ENCODE results near the gene GLIPR1L2. TPM values are rescaled to one million over a fixed set of nuclear protein-coding genes. Genes with fewer than 3 reads are reported as not detected.

Gene GLIPR1L2
- total and polyA plus RNA-seq, 10 of the 15 experiments (the other 5 are each of a cell fraction or from before 2014, with no cell fraction given) = 0.04 to 0.39 (median 0.09) TPM; not detected in 3

DNA sequence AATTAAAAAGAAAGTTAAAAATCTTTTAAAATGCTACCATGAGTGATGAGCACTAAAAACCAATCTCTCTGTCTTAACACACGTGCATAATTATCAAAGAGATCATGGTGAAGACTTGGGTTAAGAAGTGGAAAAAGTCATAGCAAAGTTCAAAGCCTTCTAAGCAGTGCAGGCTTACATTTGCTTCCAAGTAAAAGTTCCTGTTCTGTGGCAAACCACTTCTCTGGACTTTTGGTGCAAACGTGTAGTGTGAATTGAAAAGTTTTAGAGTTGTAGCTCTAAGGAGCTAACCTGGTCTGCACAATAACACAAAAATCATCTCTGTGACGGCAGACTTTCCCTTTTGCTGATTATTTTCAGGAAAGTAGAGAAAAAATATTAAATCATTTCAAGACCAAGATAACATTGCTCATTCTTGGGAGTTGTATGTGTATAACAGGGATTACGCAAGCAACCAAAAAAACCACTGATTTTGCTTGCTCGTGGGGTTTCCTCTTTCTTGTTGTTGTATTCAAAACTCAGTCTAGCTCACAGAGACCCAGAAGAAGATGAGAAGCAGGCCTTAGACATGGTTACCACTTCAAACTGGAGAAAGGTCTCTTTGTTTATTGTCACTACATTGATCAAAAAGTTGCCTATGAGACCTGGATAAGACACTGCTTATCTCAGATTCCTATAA, 87.4 kb downstream of the GLIPR1L2 start (continued):
- TF ChIP-seq, protein P1, sequence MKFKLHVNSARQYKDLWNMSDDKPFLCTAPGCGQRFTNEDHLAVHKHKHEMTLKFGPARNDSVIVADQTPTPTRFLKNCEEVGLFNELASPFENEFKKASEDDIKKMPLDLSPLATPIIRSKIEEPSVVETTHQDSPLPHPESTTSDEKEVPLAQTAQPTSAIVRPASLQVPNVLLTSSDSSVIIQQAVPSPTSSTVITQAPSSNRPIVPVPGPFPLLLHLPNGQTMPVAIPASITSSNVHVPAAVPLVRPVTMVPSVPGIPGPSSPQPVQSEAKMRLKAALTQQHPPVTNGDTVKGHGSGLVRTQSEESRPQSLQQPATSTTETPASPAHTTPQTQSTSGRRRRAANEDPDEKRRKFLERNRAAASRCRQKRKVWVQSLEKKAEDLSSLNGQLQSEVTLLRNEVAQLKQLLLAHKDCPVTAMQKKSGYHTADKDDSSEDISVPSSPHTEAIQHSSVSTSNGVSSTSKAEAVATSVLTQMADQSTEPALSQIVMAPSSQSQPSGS (IDR thresholded peaks at IDR 0.05; ENCODE audit: low read length) = peak; percentile 62
- TF ChIP-seq SPI1 (IDR thresholded peaks at IDR 0.05; ENCODE audit: borderline replicate concordance, insufficient read depth, low read depth, low read length) (peak; percentile 62; the same call in 1 of the 2 replicates), CHD4 (IDR thresholded peaks at IDR 0.05) (no peak)

- no peak for TF ChIP-seq KAT2A (conservative IDR thresholded peaks at IDR 0.05; ENCODE audit: control insufficient read depth, low read depth, low read length)
- TF ChIP-seq SUPT20H (IDR thresholded peaks at IDR 0.05; ENCODE audit: borderline replicate concordance, control insufficient read depth, low read depth, low read length) = no peak
- TF ChIP-seq HDGF (IDR thresholded peaks at IDR 0.05) = peak; percentile 65; the same call in 1 of the 2 replicates
- peak; percentile 23; the same call in 1 of the 2 replicates for TF ChIP-seq RB1 (IDR thresholded peaks at IDR 0.05; ENCODE audit: borderline replicate concordance)
- TF ChIP-seq IKZF2 (IDR thresholded peaks at IDR 0.05) = peak; percentile 78 to 79
- TF ChIP-seq NR2C1 (IDR thresholded peaks at IDR 0.05) = no peak
- TF ChIP-seq CEBPB (IDR thresholded peaks at IDR 0.05; ENCODE audit: borderline replicate concordance in 1 of 2, low read depth in 2 of 2, low read length in 2 of 2) = 0 out of 4 replicates have a peak, but pooled peaks of 1 of the 2 experiments have one; percentile 4
- no peak for TF ChIP-seq SPI1 (IDR thresholded peaks at IDR 0.05; ENCODE audit: borderline replicate concordance, insufficient read depth, low read depth, low read length)
- peak; percentile 39; the same call in 1 of the 2 replicates for TF ChIP-seq MTA2 (IDR thresholded peaks at IDR 0.05; ENCODE audit: low read depth)
- TF ChIP-seq RCOR1 (conservative IDR thresholded peaks at IDR 0.05; ENCODE audit: low read depth, low read length) = 0 out of 2 replicates have a peak, but pooled peaks have one; percentile 8
- TF ChIP-seq CBX5 (IDR thresholded peaks at IDR 0.05; ENCODE audit: low read depth) = no peak
- CTCF ChIA-PET = interaction anchor here (1.0 to 11.0 kb wide), 8 partner anchors 20 to 571 kb away, joined by 3 to 235 read pairs (median 18); partner anchors contain the start of genes GLIPR1L1, GLIPR1L2 and KRR1
- in situ Hi-C loops (cut with MboI) = loop anchor here (25.0 kb wide), 1 partner anchor 793 kb away; no protein-coding TSS in a partner anchor
Measured at GRCh38 chr12:75479963-75480461, 89.1 kb downstream of the GLIPR1L2 start.

More at GRCh38 chr12:75479963-75480461, 89.1 kb downstream of the GLIPR1L2 start:
- ATAC-seq (peak; percentile 46), FAIRE-seq (peak; percentile 70), DNase-seq (ENCODE audit: low read depth, low spot score) (no peak)
- ChIA-PET RAD21 (ENCODE audit: unreplicated experiment) (interaction anchor here (0.7 to 7.3 kb wide), 10 partner anchors 25 to 868 kb away, joined by 3 to 63 read pairs (median 4); partner anchors contain the start of genes BBS10, CAPS2, GLIPR1L1 and GLIPR1L2), POLR2A (interaction anchor here (0.6 to 1.2 kb wide), 5 partner anchors 10 to 704 kb away, joined by 3 to 6 read pairs (median 3); no protein-coding TSS in a partner anchor), SMC1A (ENCODE audit: uncharacterized antibody, unreplicated experiment) (interaction anchor here (0.6 to 8.4 kb wide), 15 partner anchors 19 to 1429 kb away, joined by 3 to 151 read pairs (median 4); partner anchors contain the start of genes CAPS2, GLIPR1L1 and GLIPR1L2)
- intact Hi-C loops (cut with micrococcal nuclease; ENCODE audit: unreplicated experiment) = loop anchor here (2.0 kb wide), 1 partner anchor 145 kb away; the partner anchor contains the start of gene GLIPR1L1
- Histone ChIP-seq H2AFZ (ENCODE audit: control insufficient read depth, low read depth, low read length) (peak overlapping the region; percentile 57), H3K4me2 (ENCODE audit: control insufficient read depth, insufficient read depth) (peak overlapping the region; percentile 64), H3K9me3 (replicated peaks; ENCODE audit: control insufficient read depth, insufficient read depth, low read length) (no peaks in the 10 kb centered on the region), H3K27me3 (replicated peaks in 1 of 2; ENCODE audit: control insufficient read depth in 2 of 2, insufficient read depth in 2 of 2, low read length in 1 of 2) (no peaks in the 10 kb centered on the region), H3K36me3 (ENCODE audit: control insufficient read depth in 2 of 2, insufficient read depth in 2 of 2, low read length in 1 of 2) (no peaks in the 10 kb centered on the region), H3K79me2 (ENCODE audit: control insufficient read depth, insufficient read depth, low read length) (peaks cover 20% of the 10 kb centered on the region), H3K4me3 (peak overlapping the region; percentile 83), H3K9ac (ENCODE audit: control insufficient read depth, insufficient read depth, low read length) (peak overlapping the region; percentile 79), H3K4me1 (ENCODE audit: control insufficient read depth, insufficient read depth, low read length) (peaks cover 28% of the 10 kb centered on the region), H4K20me1 (ENCODE audit: control insufficient read depth, insufficient read depth) (no peaks in the 10 kb centered on the region), H3K27ac (ENCODE audit: control insufficient read depth, insufficient read depth) (peak overlapping the region; percentile 88)
- WGBS (ENCODE audit: insufficient coverage, insufficient replicate concordance, low lambda C conversion rate, missing lambda C conversion rate) = 0% methylated on average over 2 of the region's 2 CpGs
- no TSS peak for BruUV-seq (replicated peaks)

Data from GM12878 (cell line).